ENCODE data around the gene PANX2.

Gene PANX2

GRCh38 chr22:50174382-50175190 is 4.1 kb downstream of the PANX2 start:
- Histone ChIP-seq H3K36me3 (ENCODE audit: low read depth) (no peaks in the 10 kb centered on the region), H3K9me3 (ENCODE audit: severe bottlenecking) (no peaks in the 10 kb centered on the region), H3K27me3 (ENCODE audit: insufficient read depth, poor library complexity, severe bottlenecking) (no peaks in the 10 kb centered on the region), H3K27ac (ENCODE audit: poor library complexity, severe bottlenecking) (no peak overlapping the region), H3K4me1 (ENCODE audit: insufficient read depth, poor library complexity, severe bottlenecking) (no peaks in the 10 kb centered on the region), H3K4me3 (ENCODE audit: severe bottlenecking) (no peak overlapping the region)
- ATAC-seq (ENCODE audit: low read depth): no peak
- no peak for TF ChIP-seq CTCF (IDR thresholded peaks at IDR 0.05; ENCODE audit: poor library complexity, severe bottlenecking)
- no peak for DNase-seq (ENCODE audit: low spot score)

GRCh38 chr22:50175191-50175461 is 4.6 kb downstream of the PANX2 start:
- H3K36me3 ChIP-seq (ENCODE audit: low read depth): no peaks in the 10 kb centered on the region
- no peaks in the 10 kb centered on the region for H3K9me3 ChIP-seq (ENCODE audit: severe bottlenecking)
- H3K4me1 ChIP-seq (ENCODE audit: insufficient read depth, poor library complexity, severe bottlenecking): no peaks in the 10 kb centered on the region
- ATAC-seq (ENCODE audit: low read depth) (no peak), DNase-seq (ENCODE audit: low spot score) (no peak)
- H3K27ac ChIP-seq (ENCODE audit: poor library complexity, severe bottlenecking): no peak overlapping the region
- H3K4me3 ChIP-seq (ENCODE audit: severe bottlenecking): no peak overlapping the region
- H3K27me3 ChIP-seq (ENCODE audit: insufficient read depth, poor library complexity, severe bottlenecking): no peaks in the 10 kb centered on the region
- TF ChIP-seq CTCF (IDR thresholded peaks at IDR 0.05; ENCODE audit: poor library complexity, severe bottlenecking): no peak

- DNase-seq (ENCODE audit: low spot score) (no peak), ATAC-seq (ENCODE audit: low read depth) (no peak)
- Histone ChIP-seq H3K36me3 (ENCODE audit: low read depth) (no peaks in the 10 kb centered on the region), H3K4me1 (ENCODE audit: insufficient read depth, poor library complexity, severe bottlenecking) (no peaks in the 10 kb centered on the region), H3K27ac (ENCODE audit: poor library complexity, severe bottlenecking) (no peak overlapping the region), H3K4me3 (ENCODE audit: severe bottlenecking) (no peak overlapping the region), H3K9me3 (ENCODE audit: severe bottlenecking) (no peaks in the 10 kb centered on the region), H3K27me3 (ENCODE audit: insufficient read depth, poor library complexity, severe bottlenecking) (no peaks in the 10 kb centered on the region)
- no peak for TF ChIP-seq CTCF (IDR thresholded peaks at IDR 0.05; ENCODE audit: poor library complexity, severe bottlenecking)
These were observed 5.7 kb downstream of the PANX2 start for GRCh38 chr22:50175921-50176849.

- H3K27me3 ChIP-seq (ENCODE audit: insufficient read depth, poor library complexity, severe bottlenecking): no peaks in the 10 kb centered on the region
- ATAC-seq (ENCODE audit: low read depth) (no peak), DNase-seq (ENCODE audit: low spot score) (no peak)
- H3K4me1 ChIP-seq (ENCODE audit: insufficient read depth, poor library complexity, severe bottlenecking): no peaks in the 10 kb centered on the region
- H3K27ac ChIP-seq (ENCODE audit: poor library complexity, severe bottlenecking): no peak overlapping the region
- H3K9me3 ChIP-seq (ENCODE audit: severe bottlenecking): no peaks in the 10 kb centered on the region
- no peaks in the 10 kb centered on the region for H3K36me3 ChIP-seq (ENCODE audit: low read depth)
- TF ChIP-seq CTCF (IDR thresholded peaks at IDR 0.05; ENCODE audit: poor library complexity, severe bottlenecking): no peak
- no peak overlapping the region for H3K4me3 ChIP-seq (ENCODE audit: severe bottlenecking)
These were observed 6.5 kb downstream of the PANX2 start for GRCh38 chr22:50176850-50177536.

Data from RWPE2 (cell line).